ENCODE results near the gene UPK1B. TPM values are rescaled to one million over a fixed set of nuclear protein-coding genes. Genes with fewer than 3 reads are reported as not detected.

Gene UPK1B
- total RNA-seq, 1 experiment from 2014 or later = 26.9 TPM

- H3K36me3 Mint-ChIP-seq (ENCODE audit: insufficient read depth, unreplicated experiment) = no peaks in the 10 kb centered on the region
- H3K9me3 Mint-ChIP-seq (ENCODE audit: low read depth, unreplicated experiment) = no peaks in the 10 kb centered on the region
- H3K27ac Mint-ChIP-seq (ENCODE audit: unreplicated experiment) = no peak overlapping the region
- no peak overlapping the region for H3K4me3 Mint-ChIP-seq (ENCODE audit: low read depth, unreplicated experiment)
- intact Hi-C loops (cut with micrococcal nuclease; ENCODE audit: unreplicated experiment) = loop anchor here (5.0 kb wide), 1 partner anchor 35 kb away; no protein-coding TSS in a partner anchor
- H3K27me3 Mint-ChIP-seq (ENCODE audit: unreplicated experiment) = no peaks in the 10 kb centered on the region
- no peak for TF ChIP-seq CTCF (IDR thresholded peaks at IDR 0.05; ENCODE audit: unreplicated experiment)
- DNase-seq = no peak
- CTCF ChIA-PET = interaction anchor here (2.3 kb wide), 1 partner anchor 94 kb away, joined by 13 read pairs; the partner anchor contains the start of gene B4GALT4
- no TSS peak for BruUV-seq (replicated peaks)
- H3K4me1 Mint-ChIP-seq (ENCODE audit: low read depth, unreplicated experiment) = peaks cover 18% of the 10 kb centered on the region
Measured at GRCh38 chr3:119147494-119147893, 25.9 kb upstream of the UPK1B start.

- CTCF ChIA-PET = interaction anchor here (0.5 to 1.1 kb wide), 3 partner anchors 13 to 93 kb away, joined by 3 to 6 read pairs (median 4); no protein-coding TSS in a partner anchor
- BruUV-seq (replicated peaks) = no TSS peak
- H3K36me3 Mint-ChIP-seq (ENCODE audit: insufficient read depth, unreplicated experiment) = no peaks in the 10 kb centered on the region
- peaks cover 18% of the 10 kb centered on the region for H3K4me1 Mint-ChIP-seq (ENCODE audit: low read depth, unreplicated experiment)
- TF ChIP-seq CTCF (IDR thresholded peaks at IDR 0.05; ENCODE audit: unreplicated experiment) = no peak
- DNase-seq = no peak
- H3K27me3 Mint-ChIP-seq (ENCODE audit: unreplicated experiment) = no peaks in the 10 kb centered on the region
- no peak overlapping the region for H3K4me3 Mint-ChIP-seq (ENCODE audit: low read depth, unreplicated experiment)
- intact Hi-C loops (cut with micrococcal nuclease; ENCODE audit: unreplicated experiment) = loop anchor here (5.0 kb wide), 1 partner anchor 34 kb away; no protein-coding TSS in a partner anchor
- H3K27ac Mint-ChIP-seq (ENCODE audit: unreplicated experiment) = no peak overlapping the region
- peaks cover 3% of the 10 kb centered on the region for H3K9me3 Mint-ChIP-seq (ENCODE audit: low read depth, unreplicated experiment)
Measured at GRCh38 chr3:119148493-119149180, 24.8 kb upstream of the UPK1B start.

- BruUV-seq (replicated peaks) = no TSS peak
- Mint-ChIP-seq H3K27me3 (ENCODE audit: unreplicated experiment) (no peaks in the 10 kb centered on the region), H3K4me3 (ENCODE audit: low read depth, unreplicated experiment) (no peak overlapping the region), H3K36me3 (ENCODE audit: insufficient read depth, unreplicated experiment) (no peaks in the 10 kb centered on the region), H3K9me3 (ENCODE audit: low read depth, unreplicated experiment) (peaks cover 7% of the 10 kb centered on the region), H3K27ac (ENCODE audit: unreplicated experiment) (no peak overlapping the region), H3K4me1 (ENCODE audit: low read depth, unreplicated experiment) (peaks cover 18% of the 10 kb centered on the region)
- no peak for DNase-seq
- intact Hi-C loops (cut with micrococcal nuclease; ENCODE audit: unreplicated experiment) = loop anchor here (5.0 kb wide), 1 partner anchor 33 kb away; no protein-coding TSS in a partner anchor
- CTCF ChIA-PET = interaction anchor here (1.0 to 1.1 kb wide), 2 partner anchors 12 to 92 kb away, joined by 3 to 4 read pairs; no protein-coding TSS in a partner anchor
- no peak for TF ChIP-seq CTCF (IDR thresholded peaks at IDR 0.05; ENCODE audit: unreplicated experiment)
Measured at GRCh38 chr3:119149484-119149883, 23.9 kb upstream of the UPK1B start.

- intact Hi-C loops (cut with micrococcal nuclease; ENCODE audit: unreplicated experiment) = no loop called here
- Mint-ChIP-seq H3K27ac (ENCODE audit: unreplicated experiment) (no peak overlapping the region), H3K9me3 (ENCODE audit: low read depth, unreplicated experiment) (peaks cover 9% of the 10 kb centered on the region), H3K27me3 (ENCODE audit: unreplicated experiment) (no peaks in the 10 kb centered on the region), H3K4me3 (ENCODE audit: low read depth, unreplicated experiment) (no peak overlapping the region), H3K4me1 (ENCODE audit: low read depth, unreplicated experiment) (peaks cover 20% of the 10 kb centered on the region), H3K36me3 (ENCODE audit: insufficient read depth, unreplicated experiment) (no peaks in the 10 kb centered on the region)
- CTCF ChIA-PET = no interaction called here
- TF ChIP-seq CTCF (IDR thresholded peaks at IDR 0.05; ENCODE audit: unreplicated experiment) = no peak
- no TSS peak for BruUV-seq (replicated peaks)
- DNase-seq = no peak
Measured at GRCh38 chr3:119156868-119157267, 16.5 kb upstream of the UPK1B start.

Data from Calu3 (cell line).